CD4-positive, alpha-beta T cell treated with Interleukin-4 for 4 hours (primary cell): ENCODE data around the gene ABCA4.
"Not testable (repeated sequence)": the region's sequence is repeated elsewhere in the genome, so short reads cannot be mapped to it uniquely, and the experiment has no call there.

Source experiments
- DNase-seq: peaks from one replicate; pipeline ENCODE4 v3.0.0-alpha.2; 2020

Gene ABCA4

GRCh38 chr1:94000510-94001282 is 120.3 kb downstream of the ABCA4 start:
- no peak for DNase-seq

- no peak for DNase-seq
Observed at GRCh38 chr1:93999840-94000415, 121.0 kb downstream of the ABCA4 start.

GRCh38 chr1:93998532-93998931 is 122.4 kb downstream of the ABCA4 start:
- DNase-seq = not testable (repeated sequence)

- DNase-seq = no peak
Observed at GRCh38 chr1:93997756-93998155, 123.2 kb downstream of the ABCA4 start.

GRCh38 chr1:93995837-93996536 is 125.0 kb downstream of the ABCA4 start:
- no peak for DNase-seq

- no peak for DNase-seq
Observed at GRCh38 chr1:93993731-93994130, 127.2 kb downstream of the ABCA4 start.

- DNase-seq = no peak
Observed at GRCh38 chr1:93992954-93993353, 128.0 kb downstream of the ABCA4 start.

GRCh38 chr1:93992190-93992589 is 128.8 kb downstream of the ABCA4 start:
- DNase-seq = no peak

- no peak for DNase-seq
Observed at GRCh38 chr1:93991271-93991670, 129.7 kb downstream of the ABCA4 start.

- not testable (repeated sequence) for DNase-seq
Observed at GRCh38 chr1:93990477-93990876, 130.5 kb downstream of the ABCA4 start.

GRCh38 chr1:93990010-93990409 is 130.9 kb downstream of the ABCA4 start:
- no peak for DNase-seq

GRCh38 chr1:93989601-93990000 is 131.3 kb downstream of the ABCA4 start:
- no peak for DNase-seq

GRCh38 chr1:93988634-93989350 is 132.2 kb downstream of the ABCA4 start:
- no peak for DNase-seq

- no peak for DNase-seq
Observed at GRCh38 chr1:93981274-93981667, 139.7 kb downstream of the ABCA4 start.

GRCh38 chr1:93980320-93981273 is 140.4 kb downstream of the ABCA4 start:
- no peak for DNase-seq

GRCh38 chr1:93979718-93980319 is 141.1 kb downstream of the ABCA4 start:
- DNase-seq = no peak

- DNase-seq = no peak
Observed at GRCh38 chr1:93979040-93979717, 141.8 kb downstream of the ABCA4 start.

- no peak for DNase-seq
Observed at GRCh38 chr1:93977598-93977945, 143.4 kb downstream of the ABCA4 start.

- DNase-seq = no peak
Observed at GRCh38 chr1:93976711-93977597, 144.0 kb downstream of the ABCA4 start.

- no peak for DNase-seq
Observed at GRCh38 chr1:93976291-93976690, 144.7 kb downstream of the ABCA4 start.
